Neuron (in vitro differentiated cells): Measurements from ENCODE around the gene NDUFB10.
"Not testable (repeated sequence)": the region's sequence is repeated elsewhere in the genome, so short reads cannot be mapped to it uniquely, and the experiment has no call there.

Experiments
- H2AFZ ChIP-seq: one replicate; pipeline ENCODE4 v1.6.1; 2013; ENCODE audit warnings: low read depth, mild to moderate bottlenecking, inconsistent platforms, low read length, moderate library complexity
- H3K27me3 ChIP-seq: one replicate; pipeline ENCODE4 v1.6.1; 2013; ENCODE audit warnings: low read length; ENCODE audit not compliant: insufficient read depth
- H3K36me3 ChIP-seq: one replicate; pipeline ENCODE4 v1.6.1; 2013; ENCODE audit warnings: low read length; ENCODE audit not compliant: insufficient read depth
- H3K4me1 ChIP-seq: one replicate; pipeline ENCODE4 v1.6.1; 2013; ENCODE audit warnings: low read length; ENCODE audit not compliant: insufficient read depth
- H3K4me3 ChIP-seq: 2 replicates; pipeline ENCODE4 v1.5.1; 2013; ENCODE audit warnings: mild to moderate bottlenecking, low read length, moderate library complexity
- H3K9me3 ChIP-seq: one replicate; pipeline ENCODE4 v1.6.1; 2013; ENCODE audit warnings: low read length

Gene NDUFB10

DNA sequence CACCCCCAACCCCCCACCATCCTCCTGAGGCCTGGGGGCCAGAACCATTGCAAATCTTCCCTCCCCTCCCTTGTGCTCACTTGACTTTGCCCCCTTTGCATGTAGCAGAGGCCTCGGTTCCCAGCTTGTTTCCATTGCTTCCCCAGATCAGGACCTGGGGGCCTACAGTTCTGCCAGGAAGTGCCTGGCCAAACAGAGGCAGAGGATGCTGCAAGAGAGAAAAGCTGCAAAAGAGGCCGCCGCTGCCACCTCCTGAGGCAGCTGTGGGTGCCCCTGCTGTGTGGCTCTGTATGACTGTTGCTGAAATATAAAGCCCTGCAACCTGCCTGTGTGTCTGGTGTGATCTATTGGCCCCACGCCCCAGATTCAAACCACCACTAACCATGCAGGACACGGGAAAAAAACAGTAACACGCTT lies 2.3 kb downstream of the NDUFB10 start:
- Histone ChIP-seq H3K36me3 (peaks cover 29% of the 10 kb centered on the region), H3K9me3 (no peaks in the 10 kb centered on the region), H3K4me3 (no peak overlapping the region), H3K27me3 (no peaks in the 10 kb centered on the region), H3K4me1 (peaks cover 31% of the 10 kb centered on the region), H2AFZ (no peak overlapping the region)

DNA sequence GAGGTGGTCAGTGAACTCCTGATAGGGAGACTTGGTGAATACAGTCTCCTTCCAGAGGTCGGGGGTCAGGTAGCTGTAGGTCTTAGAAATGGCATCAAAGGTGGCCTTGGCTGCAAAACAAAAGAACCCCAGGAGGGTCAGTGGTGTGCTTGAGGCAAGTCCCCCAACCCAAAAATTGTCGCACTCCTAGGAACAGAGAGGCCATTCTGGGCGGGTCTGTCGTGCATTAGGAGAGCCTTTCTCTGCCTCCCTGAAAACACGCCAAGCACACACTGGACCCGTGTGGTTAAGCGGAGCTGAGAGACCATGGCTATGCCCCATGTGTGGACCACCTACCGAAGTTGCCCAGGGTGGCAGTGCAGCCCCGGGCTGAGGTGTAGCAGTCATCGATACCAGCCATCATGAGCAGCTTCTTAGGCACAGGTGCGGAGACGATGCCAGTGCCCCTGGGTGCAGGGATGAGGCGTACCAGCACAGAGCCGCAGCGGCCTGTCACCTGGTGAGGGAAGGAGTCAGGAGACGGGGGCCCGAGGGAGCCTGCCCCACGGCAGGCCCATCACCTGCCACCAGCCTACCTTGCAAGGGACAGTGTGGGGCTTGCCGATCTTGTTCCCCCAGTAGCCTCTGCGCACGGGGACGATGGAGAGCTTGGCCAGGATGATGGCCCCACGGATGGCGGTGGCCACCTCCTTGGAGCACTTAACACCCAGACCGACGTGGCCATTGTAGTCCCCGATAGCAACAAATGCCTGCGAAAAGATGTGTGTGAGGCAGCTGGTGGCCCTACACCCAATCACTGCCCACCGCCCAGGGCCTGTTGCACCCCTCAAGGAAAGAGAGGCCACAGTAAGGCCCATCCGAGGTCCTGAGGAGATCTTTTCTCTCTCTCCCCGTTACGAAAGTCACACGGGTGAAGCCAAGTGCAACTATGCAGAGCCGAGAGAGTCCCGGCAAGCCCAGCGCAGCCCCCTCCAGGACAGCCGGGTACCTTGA lies 3.1 kb downstream of the NDUFB10 start:
- peaks cover 31% of the 10 kb centered on the region for H3K4me1 ChIP-seq
- H3K9me3 ChIP-seq, H2AFZ ChIP-seq, H3K27me3 ChIP-seq: not testable (repeated sequence)
- peaks cover 29% of the 10 kb centered on the region for H3K36me3 ChIP-seq
- peak overlapping the region; percentile 95 for H3K4me3 ChIP-seq

DNA sequence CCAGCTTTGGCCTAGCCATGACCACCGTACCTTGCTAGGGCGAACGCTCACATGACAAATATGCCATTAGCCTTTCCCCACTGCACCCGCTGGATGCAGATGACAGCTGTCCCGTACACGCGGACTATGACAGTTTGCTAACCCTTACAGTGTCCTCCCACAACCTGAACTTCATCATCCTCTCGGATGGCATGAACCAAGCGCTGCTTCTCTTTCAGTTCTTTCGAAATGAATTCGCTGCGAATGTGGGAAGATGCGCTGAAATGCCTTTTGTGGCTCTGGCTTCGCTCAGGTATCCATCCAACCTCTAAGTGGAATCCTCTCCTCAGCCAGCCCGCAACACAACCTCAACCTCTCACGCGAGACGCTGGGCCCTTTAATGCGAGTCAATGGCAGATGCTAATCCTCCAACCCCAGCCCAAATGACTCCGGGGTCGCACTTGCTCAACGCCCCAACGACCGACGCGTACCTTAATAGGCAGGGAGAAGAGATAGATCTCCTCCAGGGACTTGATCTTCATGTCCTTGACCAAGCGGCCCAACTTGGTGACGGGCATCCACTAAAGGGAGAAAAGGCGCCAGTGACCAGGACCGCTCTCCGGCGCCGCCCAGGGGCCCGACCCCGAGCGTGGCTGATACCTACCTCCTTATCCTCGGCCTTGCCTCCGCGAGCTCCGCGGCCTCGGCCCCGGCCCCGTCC lies 4.6 kb downstream of the NDUFB10 start:
- peaks cover 29% of the 10 kb centered on the region for H3K36me3 ChIP-seq
- no peak overlapping the region for H2AFZ ChIP-seq
- peak overlapping the region; percentile 95 for H3K4me3 ChIP-seq
- no peaks in the 10 kb centered on the region for H3K27me3 ChIP-seq
- peaks cover 31% of the 10 kb centered on the region for H3K4me1 ChIP-seq
- H3K9me3 ChIP-seq = no peaks in the 10 kb centered on the region

DNA sequence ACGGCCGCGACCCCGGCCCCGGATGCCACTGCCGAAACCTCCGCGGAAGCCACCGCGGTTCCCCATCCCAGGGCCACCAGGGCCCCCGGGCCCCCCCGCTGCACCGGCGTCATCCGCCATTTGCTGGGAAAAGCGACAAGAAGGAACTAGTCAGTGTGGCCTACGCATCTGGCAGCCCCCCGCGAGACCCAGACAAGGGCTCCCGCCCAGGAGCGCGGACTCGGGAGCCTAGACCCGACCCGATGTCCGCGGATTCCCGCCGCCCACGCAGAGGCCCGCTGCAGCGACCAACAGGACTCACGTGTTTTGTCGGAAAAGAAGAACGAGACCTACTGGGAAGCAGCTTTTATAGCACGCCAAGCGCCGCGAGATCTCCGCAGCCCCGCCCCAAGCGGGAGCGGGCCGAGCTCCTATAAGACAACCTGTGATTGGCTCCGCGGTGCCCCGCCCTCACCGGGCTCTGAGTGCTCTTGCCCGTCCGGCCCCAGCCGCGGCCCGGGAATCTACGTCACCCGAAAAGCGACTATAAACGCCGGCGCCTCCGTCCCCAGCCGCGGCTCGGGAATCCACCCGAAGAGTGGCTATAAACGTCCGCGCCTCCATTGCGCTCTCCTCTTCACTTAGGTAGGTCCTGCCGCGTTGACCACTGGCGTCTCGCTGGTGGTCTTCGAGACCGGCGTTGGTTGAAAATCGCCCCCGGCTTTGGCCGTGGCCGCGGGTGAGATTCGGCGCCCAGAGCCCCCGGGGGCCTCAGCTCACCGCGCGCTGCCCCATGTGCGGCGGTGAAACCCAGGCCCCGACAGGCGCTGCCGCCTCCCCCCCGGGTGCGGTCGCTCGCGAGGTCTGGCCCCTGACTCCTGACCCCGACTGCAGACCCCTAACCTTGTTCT lies 5.4 kb downstream of the NDUFB10 start, which contains the start of gene RPS2:
RPS2 (minus strand) TSS at position 321 of the 890 bp plus-strand sequence; CDS start at position 120, 201 bp downstream.
- Histone ChIP-seq H3K9me3 (no peaks in the 10 kb centered on the region), H3K4me1 (peaks cover 31% of the 10 kb centered on the region), H3K36me3 (peaks cover 29% of the 10 kb centered on the region), H3K4me3 (peak within 1 kb of the TSS; percentile 95), H2AFZ (no peak within 1 kb of the TSS), H3K27me3 (no peaks in the 10 kb centered on the region)

DNA sequence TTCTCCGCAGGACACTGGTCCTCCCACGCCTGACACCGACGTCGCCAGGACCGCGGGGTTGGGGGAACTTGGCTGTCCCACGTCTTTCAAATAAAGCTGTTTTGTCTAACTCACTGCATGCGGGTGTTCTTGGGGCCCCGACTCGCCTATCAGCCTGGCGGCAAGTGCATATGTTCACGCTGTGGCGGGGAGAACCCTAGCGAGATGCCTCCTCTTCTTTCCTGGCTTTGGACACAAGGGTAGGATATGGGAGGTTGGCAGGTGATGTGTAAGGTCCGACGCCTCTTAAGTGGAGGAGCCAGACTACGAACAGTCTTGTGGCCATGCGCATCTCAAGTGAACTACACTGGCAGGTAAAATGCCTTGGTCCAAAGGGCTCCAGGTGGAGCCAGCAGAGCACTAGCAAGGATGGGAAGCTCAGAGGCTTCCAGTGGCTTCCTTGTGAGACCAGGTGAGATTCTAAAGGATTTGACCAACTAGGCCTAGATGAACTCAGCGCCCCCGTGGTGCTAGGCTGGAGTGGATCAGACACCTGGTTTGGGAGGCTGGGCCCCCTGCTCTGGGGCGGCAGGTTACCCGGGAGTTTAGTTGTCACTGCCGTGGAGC lies 6.2 kb downstream of the NDUFB10 start:
- H2AFZ ChIP-seq = no peak overlapping the region
- peaks cover 26% of the 10 kb centered on the region for H3K4me1 ChIP-seq
- H3K9me3 ChIP-seq = no peaks in the 10 kb centered on the region
- H3K27me3 ChIP-seq = no peaks in the 10 kb centered on the region
- peak overlapping the region; percentile 95 for H3K4me3 ChIP-seq
- H3K36me3 ChIP-seq = peaks cover 29% of the 10 kb centered on the region

DNA sequence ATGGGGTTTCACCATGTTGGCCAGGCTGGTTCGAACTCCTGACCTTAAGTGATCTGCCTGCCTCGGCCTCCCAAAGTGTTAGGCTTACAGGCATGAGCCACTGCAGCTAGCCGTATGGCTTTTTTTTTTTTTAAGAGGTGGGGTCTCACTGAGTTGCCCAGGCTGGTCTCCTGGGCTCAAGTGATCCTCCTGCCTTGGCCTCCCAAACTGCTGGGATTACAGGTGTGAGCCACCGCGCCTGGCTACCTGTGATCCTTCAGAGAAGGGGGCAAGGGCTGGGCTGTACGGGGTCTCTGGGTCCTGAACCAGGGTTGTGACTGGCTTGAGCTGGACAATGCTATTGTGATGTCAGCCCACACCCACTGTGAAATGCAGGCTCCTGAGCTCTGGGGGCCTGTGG lies 7.1 kb downstream of the NDUFB10 start, which contains the start of gene RNF151:
RNF151 (plus strand) TSS at position 397 of the 400 bp plus-strand sequence. CDS start 26 bp downstream, outside the sequence.
- Histone ChIP-seq H3K9me3 (no peaks in the 10 kb centered on the region), H3K4me3 (peak within 1 kb of the TSS; percentile 95), H3K27me3 (no peaks in the 10 kb centered on the region), H3K4me1 (peaks cover 25% of the 10 kb centered on the region), H3K36me3 (peaks cover 24% of the 10 kb centered on the region), H2AFZ (no peak within 1 kb of the TSS)

DNA sequence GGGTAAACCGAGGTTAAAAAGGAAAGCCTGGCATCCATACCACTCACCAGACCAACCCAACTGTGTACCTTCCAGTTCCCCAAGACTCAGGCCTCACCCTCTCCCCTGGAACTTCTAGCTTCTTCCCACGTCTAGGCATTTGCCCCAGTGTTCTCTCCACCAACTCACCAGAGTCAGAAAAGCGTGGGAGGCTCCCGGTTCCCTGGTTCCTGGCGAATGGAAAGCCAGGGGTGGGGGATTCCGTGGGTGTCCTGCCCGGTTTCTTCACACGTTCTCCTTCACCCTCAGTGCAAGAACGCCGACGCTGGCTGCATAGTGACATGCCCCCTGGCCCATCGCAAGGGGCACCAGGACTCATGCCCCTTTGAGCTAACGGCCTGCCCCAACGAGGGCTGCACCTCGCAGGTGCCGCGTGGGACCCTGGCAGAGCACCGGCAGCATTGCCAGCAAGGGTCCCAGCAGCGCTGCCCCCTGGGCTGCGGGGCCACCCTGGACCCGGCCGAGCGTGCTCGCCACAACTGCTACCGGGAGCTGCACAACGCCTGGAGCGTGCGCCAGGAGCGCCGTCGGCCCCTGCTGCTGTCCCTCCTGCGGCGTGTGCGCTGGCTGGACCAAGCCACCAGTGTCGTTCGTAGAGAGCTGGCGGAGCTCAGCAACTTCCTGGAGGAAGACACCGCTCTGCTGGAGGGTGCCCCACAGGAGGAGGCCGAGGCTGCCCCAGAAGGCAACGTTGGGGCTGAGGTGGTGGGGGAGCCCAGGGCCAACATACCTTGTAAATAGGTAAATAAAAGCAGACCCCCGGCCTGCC lies 9.0 kb downstream of the NDUFB10 start:
- H3K4me3 ChIP-seq = no peak overlapping the region

DNA sequence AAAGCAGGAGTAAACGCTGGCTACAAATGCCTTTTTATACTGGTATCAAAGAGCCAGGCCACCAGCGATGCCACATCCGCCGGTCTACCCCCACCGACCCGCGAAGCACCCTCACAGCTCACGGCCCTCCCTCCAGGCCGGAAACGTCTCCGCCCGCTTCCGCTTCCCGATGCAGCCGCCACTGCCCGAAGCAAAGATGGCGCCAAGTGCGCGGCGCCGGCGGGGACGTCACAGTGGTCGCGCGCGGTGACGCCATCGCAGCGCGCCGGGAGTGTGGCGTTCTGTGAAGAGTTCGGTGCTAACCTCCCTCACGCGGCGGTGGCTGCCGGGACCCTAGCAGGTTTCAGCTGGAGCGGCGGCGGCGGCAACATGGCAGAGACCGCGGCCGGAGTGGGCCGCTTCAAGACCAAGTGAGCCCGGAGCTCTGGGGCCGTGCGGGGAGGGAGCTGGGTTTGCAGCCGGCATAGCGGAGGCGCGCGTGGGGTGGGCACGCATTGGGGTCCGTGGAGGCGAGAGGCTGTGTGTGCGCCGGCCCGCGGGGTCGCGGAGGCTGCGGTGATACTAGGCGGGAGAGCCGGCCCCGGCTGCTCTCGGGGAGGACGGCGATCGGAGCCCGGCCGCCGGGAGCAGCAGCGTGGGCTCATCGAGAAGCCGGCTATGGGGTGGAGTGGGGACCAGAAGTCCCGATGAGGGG lies 12.6 kb downstream of the NDUFB10 start, which contains the start of gene TBL3:
TBL3 (plus strand) TSS at position 258 of the 694 bp plus-strand sequence; CDS start at position 370, 112 bp downstream.
- H3K9me3 ChIP-seq = no peaks in the 10 kb centered on the region
- H3K4me3 ChIP-seq = peak within 1 kb of the TSS; percentile 63
- peaks cover 10% of the 10 kb centered on the region for H3K4me1 ChIP-seq
- no peaks in the 10 kb centered on the region for H3K27me3 ChIP-seq
- peaks cover 22% of the 10 kb centered on the region for H3K36me3 ChIP-seq
- H2AFZ ChIP-seq = peak within 1 kb of the TSS; percentile 63

More for the DNA sequence above, 9.0 kb downstream of the NDUFB10 start:
- Histone ChIP-seq H3K4me1 (peaks cover 25% of the 10 kb centered on the region), H3K36me3 (peaks cover 8% of the 10 kb centered on the region), H3K27me3 (no peaks in the 10 kb centered on the region), H2AFZ (no peak overlapping the region), H3K9me3 (no peaks in the 10 kb centered on the region)

DNA sequence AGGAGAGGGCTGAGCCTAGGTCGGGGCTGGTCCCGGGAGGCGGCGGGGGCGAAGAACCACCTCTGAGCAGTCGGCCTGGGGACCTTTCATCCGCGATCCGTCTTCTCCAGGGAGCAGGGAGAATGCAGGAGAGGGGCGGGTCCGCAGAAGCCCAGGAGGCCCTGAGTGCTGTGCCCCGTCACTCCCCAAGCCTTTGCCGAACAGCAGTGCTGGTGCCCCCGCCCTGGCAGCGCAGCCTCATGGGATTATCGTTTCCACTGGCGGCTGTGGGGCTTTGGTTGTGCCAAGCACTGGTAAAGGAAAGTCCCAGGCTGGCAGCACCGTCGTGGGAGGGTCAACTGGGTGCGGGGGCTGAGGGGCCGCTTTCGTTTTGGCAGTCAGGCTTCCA lies 13.1 kb downstream of the NDUFB10 start:
- Histone ChIP-seq H3K36me3 (peaks cover 27% of the 10 kb centered on the region), H3K27me3 (no peaks in the 10 kb centered on the region), H2AFZ (peak overlapping the region; percentile 63), H3K4me1 (peaks cover 10% of the 10 kb centered on the region), H3K4me3 (peak overlapping the region; percentile 63), H3K9me3 (no peaks in the 10 kb centered on the region)

DNA sequence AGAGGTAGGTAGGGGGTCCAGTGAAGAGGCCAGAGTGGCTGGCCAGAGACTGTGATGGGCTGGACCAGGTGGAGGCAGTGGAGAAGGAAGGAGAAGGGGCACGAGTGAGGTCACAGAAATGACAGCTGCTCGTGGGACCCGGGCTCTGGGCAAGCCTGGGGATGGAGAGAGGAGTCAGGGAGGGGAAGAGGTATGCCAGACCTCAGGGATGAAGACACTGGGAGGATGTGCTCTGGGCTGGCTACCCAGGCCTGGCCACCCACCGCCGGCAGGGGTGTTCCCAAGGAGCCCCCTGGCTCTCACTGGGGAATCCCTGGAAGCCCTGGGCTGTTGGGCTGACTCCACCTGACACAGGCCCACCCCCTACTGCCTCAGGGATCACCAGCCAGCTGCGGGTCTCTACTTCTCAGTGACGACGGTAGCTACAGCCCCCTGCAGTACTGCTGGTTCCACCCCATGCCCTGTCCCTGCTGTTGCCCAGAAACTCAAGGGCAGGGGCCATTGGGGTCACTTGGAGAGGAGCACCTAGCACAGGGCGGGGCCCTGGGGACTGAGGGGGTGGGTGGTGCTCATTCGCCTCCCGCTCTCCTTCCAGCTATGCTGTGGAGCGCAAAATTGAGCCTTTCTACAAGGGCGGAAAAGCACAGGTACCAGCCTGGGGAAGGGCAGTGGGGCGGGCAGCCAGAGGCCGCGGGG lies 14.3 kb downstream of the NDUFB10 start:
- no peak overlapping the region for H3K4me3 ChIP-seq
- peaks cover 38% of the 10 kb centered on the region for H3K36me3 ChIP-seq
- peaks cover 10% of the 10 kb centered on the region for H3K4me1 ChIP-seq

More for the DNA sequence above, 14.3 kb downstream of the NDUFB10 start:
- H3K9me3 ChIP-seq = no peaks in the 10 kb centered on the region
- H3K27me3 ChIP-seq = no peaks in the 10 kb centered on the region
- H2AFZ ChIP-seq = no peak overlapping the region
